Vagina (tissue), 2 donors: ENCODE results near the gene SYT2. TPM values are rescaled to one million over a fixed set of nuclear protein-coding genes. Genes with fewer than 3 reads are reported as not detected.

Experiments used
- DNase-seq, 2 donors: peaks; one replicate each; pipeline ENCODE4 v3.0.0-alpha.2; 2017; ENCODE audit errors: extremely low spot score in 2 of 2
- H3K27ac ChIP-seq: fragments of 200-600 bp; sonication (generic); one replicate; pipeline ENCODE4 v1.5.1; 2019
- H3K27me3 ChIP-seq: fragments of 200-600 bp; sonication (generic); one replicate; pipeline ENCODE4 v1.5.1; 2019
- H3K36me3 ChIP-seq, 2 donors: fragments of 200-600 bp; sonication (generic); one replicate each; pipeline ENCODE4 v1.5.1; 2017 to 2019
- H3K4me1 ChIP-seq: fragments of 200-600 bp; sonication (generic); one replicate; pipeline ENCODE4 v1.5.1; 2019
- H3K4me3 ChIP-seq, 2 donors: fragments of 200-600 bp; sonication (generic); 1 replicate in 1 of 2; 2 replicates in 1 of 2; pipeline ENCODE4 v1.5.1; 2016 to 2019
- H3K9me3 ChIP-seq: fragments of 200-600 bp; sonication (generic); one replicate; pipeline ENCODE4 v1.5.1; 2019
- CTCF ChIP-seq, 3 experiments: fragments of 450-650 bp in 2 of 3; fragments of 200-600 bp in 1 of 3; sonication (generic) in 1 of 3; IDR thresholded peaks; one replicate each; pipeline ENCODE4 v1.5.1; 2017 to 2019; ENCODE audit warnings: antibody characterized with exemption in 3 of 3, mild to moderate bottlenecking in 2 of 3, moderate library complexity in 2 of 3
- POLR2A ChIP-seq, 2 donors: fragments of 450-650 bp; IDR thresholded peaks; one replicate each; pipeline ENCODE4 v1.6.1; 2017; ENCODE audit warnings: antibody characterized with exemption in 2 of 2, mild to moderate bottlenecking in 2 of 2, moderate library complexity in 2 of 2
- POLR2AphosphoS5 ChIP-seq, 2 donors: sonication (generic); formaldehyde crosslinking; IDR thresholded peaks; one replicate each; pipeline ENCODE4 v1.9.0; 2017; ENCODE audit warnings: antibody characterized with exemption in 2 of 2, mild to moderate bottlenecking in 2 of 2, low read depth in 1 of 2; ENCODE audit not compliant: insufficient read depth in 1 of 2
- intact Hi-C: fragments of 100-400 bp; cut with DNase I; formaldehyde crosslinking; loops from one replicate; pipeline ENCODE4 v1.15.1; 2023
- total RNA-seq: library from RNA; depleted of rRNA; stranded (reverse); fragments of >200 nt; gene quantifications from one replicate; pipeline ENCODE4 v1.2.3, GENCODE V29; 2016

SYT2 gene
- total RNA-seq, 1 donor from 2014 or later = not detected

GRCh38 chr1:202713110-202713509 lies 2.9 kb upstream of the SYT2 start:
- Histone ChIP-seq H3K4me1 (peaks cover 18% of the 10 kb centered on the region), H3K27me3 (peaks cover 7% of the 10 kb centered on the region), H3K36me3 (no peaks in the 10 kb centered on the region), H3K9me3 (no peaks in the 10 kb centered on the region), H3K27ac (no peak overlapping the region), H3K4me3 (no peak overlapping the region)
- TF ChIP-seq POLR2AphosphoS5 (IDR thresholded peaks at IDR 0.05; ENCODE audit: insufficient read depth in 1 of 2, low read depth in 1 of 2) = no peak
- no peak for TF ChIP-seq POLR2A (IDR thresholded peaks at IDR 0.05)
- TF ChIP-seq CTCF (IDR thresholded peaks at IDR 0.05) = no peak
- intact Hi-C loops = loop anchor here (10.0 kb wide), 1 partner anchor 528 kb away; no protein-coding TSS in a partner anchor
- DNase-seq = no peak

- Histone ChIP-seq H3K27me3 (peaks cover 7% of the 10 kb centered on the region), H3K9me3 (no peaks in the 10 kb centered on the region), H3K4me3 (no peak overlapping the region), H3K4me1 (peaks cover 18% of the 10 kb centered on the region), H3K27ac (no peak overlapping the region), H3K36me3 (no peaks in the 10 kb centered on the region)
- intact Hi-C loops = loop anchor here (10.0 kb wide), 1 partner anchor 527 kb away; no protein-coding TSS in a partner anchor
- DNase-seq = no peak
- TF ChIP-seq CTCF (IDR thresholded peaks at IDR 0.05) = no peak
- no peak for TF ChIP-seq POLR2AphosphoS5 (IDR thresholded peaks at IDR 0.05; ENCODE audit: insufficient read depth in 1 of 2, low read depth in 1 of 2)
- no peak for TF ChIP-seq POLR2A (IDR thresholded peaks at IDR 0.05)
These were observed 1.8 kb upstream of the SYT2 start for GRCh38 chr1:202711949-202712635.

- intact Hi-C loops = loop anchor here (2.0 to 10.0 kb wide), 3 partner anchors 15 to 525 kb away; no protein-coding TSS in a partner anchor
These were observed 795 bp downstream of the SYT2 start for GRCh38 chr1:202709276-202710041.

GRCh38 chr1:202708456-202709275 lies 1.6 kb downstream of the SYT2 start:
- no peak overlapping the region for H3K4me3 ChIP-seq
- TF ChIP-seq POLR2AphosphoS5 (IDR thresholded peaks at IDR 0.05; ENCODE audit: insufficient read depth in 1 of 2, low read depth in 1 of 2) (no peak), POLR2A (IDR thresholded peaks at IDR 0.05) (no peak), CTCF (IDR thresholded peaks at IDR 0.05) (no peak)
- DNase-seq = no peak
- peaks cover 18% of the 10 kb centered on the region for H3K4me1 ChIP-seq
- no peaks in the 10 kb centered on the region for H3K36me3 ChIP-seq
- intact Hi-C loops = loop anchor here (2.0 to 10.0 kb wide), 2 partner anchors 16 to 374 kb away; no protein-coding TSS in a partner anchor
- no peaks in the 10 kb centered on the region for H3K9me3 ChIP-seq
- H3K27me3 ChIP-seq = peaks cover 7% of the 10 kb centered on the region
- H3K27ac ChIP-seq = no peak overlapping the region

More at GRCh38 chr1:202709276-202710041, 795 bp downstream of the SYT2 start:
- Histone ChIP-seq H3K9me3 (no peaks in the 10 kb centered on the region), H3K27ac (no peak overlapping the region), H3K4me3 (peak overlapping the region; percentile 25 to 27), H3K4me1 (peaks cover 18% of the 10 kb centered on the region), H3K36me3 (no peaks in the 10 kb centered on the region), H3K27me3 (peaks cover 7% of the 10 kb centered on the region)
- no peak for DNase-seq
- TF ChIP-seq POLR2AphosphoS5 (IDR thresholded peaks at IDR 0.05; ENCODE audit: insufficient read depth in 1 of 2, low read depth in 1 of 2) (no peak), POLR2A (IDR thresholded peaks at IDR 0.05) (no peak), CTCF (IDR thresholded peaks at IDR 0.05) (no peak)
